Tongue (tissue), 2 donors: Measurements from ENCODE around the gene SGCG. TPM values are rescaled to one million over a fixed set of nuclear protein-coding genes. Genes with fewer than 3 reads are reported as not detected.
"Not testable (repeated sequence)": the region's sequence is repeated elsewhere in the genome, so short reads cannot be mapped to it uniquely, and the experiment has no call there.

Experiments
- DNase-seq: peaks from one replicate; pipeline ENCODE4 v3.0.0-alpha.2; 2015
- total RNA-seq: library from RNA; depleted of rRNA; stranded (reverse); fragments of >200 nt; gene quantifications from one replicate; pipeline ENCODE4 v1.2.3, GENCODE V29; 2014

The SGCG gene
- total RNA-seq, 1 donor from 2014 or later = 157 TPM

DNA sequence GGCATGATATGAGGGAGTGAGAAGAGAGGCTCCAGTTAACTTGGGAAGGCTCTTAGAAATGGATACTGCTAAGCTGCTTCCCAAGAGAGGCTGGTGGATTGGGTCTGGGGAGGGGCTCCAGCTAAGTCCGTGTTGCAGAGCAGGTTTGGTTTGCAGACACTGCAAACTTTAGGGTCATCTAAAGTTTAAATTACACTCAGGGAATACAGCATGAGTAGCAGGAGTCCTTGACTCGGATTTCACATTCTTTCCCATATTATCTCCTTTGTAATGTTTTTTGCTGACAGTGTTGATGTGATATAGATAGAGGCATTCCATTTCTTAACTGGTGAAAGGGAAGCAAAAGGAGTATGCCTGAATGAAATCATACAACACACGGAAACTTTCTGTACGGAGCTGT is 31.9 kb downstream of the SGCG start:
- DNase-seq = peak; percentile 61

DNA sequence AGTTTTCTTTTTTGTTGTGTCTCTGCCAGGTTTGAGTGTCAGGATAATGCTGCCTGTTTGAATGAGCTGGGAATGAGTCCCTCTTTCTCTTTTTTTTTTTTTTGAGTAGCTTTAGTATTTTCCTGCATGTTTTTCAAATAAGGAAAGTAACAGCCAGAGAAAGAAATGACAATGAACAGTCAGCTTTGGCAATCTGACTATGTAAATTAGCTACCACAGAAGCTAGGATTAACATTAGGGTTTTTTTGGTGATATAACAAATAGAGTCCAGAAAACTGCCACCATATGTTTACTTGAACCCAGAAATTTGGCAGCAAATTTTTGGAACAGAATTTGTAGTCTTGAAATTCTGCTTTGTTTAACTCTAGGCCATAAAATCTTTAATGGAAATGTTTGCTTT is 50.5 kb downstream of the SGCG start:
- peak; percentile 13 for DNase-seq

DNA sequence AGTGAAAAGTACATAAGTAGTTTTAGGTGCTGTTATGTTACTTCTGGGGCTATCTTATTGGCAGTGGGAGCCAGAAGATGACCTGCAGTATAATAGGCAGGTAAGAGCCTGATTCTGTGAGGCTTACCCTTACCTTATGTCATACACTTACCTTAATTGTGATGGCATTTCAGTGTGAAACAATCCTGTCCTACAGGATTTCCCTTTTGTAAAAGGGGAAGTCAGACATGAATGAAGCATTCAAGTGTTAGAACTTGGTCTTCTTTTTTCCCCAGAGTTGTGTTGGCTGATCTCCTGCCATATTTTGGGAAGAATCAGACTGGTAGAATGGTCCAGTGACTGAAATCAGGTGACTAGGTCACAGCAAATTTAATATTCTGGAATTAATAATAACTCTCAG is 55.2 kb downstream of the SGCG start:
- no peak for DNase-seq

DNA sequence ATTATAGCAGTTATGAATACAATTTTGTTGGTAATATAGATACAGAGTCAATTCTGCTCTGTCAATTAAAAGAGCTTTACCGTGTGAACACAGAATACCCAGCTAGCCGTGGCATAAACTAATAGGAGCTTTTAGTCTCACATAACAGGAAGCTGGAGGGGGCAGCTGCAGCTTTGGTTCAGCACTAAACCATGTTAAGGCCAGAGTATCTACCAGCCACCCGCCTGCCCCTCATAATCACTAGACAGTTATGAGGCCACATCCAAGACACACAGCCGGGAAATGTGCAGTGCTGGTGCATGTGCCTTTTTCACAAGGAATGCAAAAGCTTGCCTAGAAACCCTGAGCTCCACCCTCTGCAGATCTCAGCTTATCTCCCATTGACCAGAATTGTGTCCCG is 62.3 kb downstream of the SGCG start:
- peak; percentile 9 for DNase-seq

DNA sequence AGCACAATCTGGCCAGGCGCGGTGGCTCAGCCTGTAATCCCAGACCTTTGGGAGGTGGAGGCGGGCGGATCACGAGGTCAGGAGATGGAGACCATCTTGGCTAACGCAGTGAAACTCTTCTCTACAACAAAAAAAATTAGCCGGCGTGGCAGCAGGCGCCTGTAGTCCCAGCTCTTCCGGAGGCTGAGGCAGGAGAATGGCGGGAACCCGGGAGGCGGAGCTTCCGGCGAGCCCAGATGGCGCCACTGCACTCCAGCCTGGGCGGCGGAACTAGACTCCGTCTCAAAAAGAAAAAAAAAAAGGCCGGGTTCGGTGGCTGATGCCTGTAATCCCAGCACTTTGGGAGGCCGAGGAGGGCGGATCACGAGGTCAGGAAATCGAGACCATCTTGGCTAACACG is 67.6 kb downstream of the SGCG start:
- DNase-seq = not testable (repeated sequence)

DNA sequence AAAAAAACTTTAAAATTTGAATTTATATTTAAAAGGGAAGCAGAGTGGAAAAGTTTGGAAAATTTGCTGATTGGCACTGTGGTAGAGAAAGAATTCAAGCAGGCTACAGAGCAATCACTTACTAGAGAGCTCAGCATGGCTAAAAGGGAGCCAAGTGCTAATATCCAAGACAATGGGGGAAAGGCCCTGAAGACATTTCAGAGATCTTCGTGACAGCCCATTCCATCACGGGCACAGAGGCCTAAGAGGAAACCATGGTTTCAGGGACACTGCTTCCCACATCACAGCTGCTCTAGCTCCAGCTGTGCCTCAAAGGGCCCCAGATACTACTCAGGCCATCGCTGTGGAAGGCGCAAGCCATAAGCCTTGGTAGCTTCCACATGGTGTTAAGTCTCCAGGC is 73.7 kb downstream of the SGCG start:
- DNase-seq = no peak

DNA sequence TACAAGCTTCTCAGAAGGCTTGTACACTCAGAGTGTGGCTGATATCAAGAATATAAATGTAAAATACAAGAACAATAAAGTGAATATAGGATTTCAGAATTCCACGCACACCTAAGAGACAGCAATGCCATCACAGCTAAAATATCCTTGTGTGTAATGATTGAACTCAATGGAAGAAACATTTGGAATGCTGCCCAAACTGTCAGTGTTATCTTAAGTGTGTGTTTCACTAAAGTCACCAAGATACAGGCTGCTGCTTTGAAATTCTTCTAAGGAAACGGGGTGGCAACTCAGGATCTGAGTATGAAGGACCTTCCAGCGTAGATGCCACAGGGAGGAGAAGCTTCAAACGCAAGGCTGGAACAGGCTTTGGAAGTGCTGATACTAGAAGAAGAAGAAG is 86.8 kb downstream of the SGCG start:
- no peak for DNase-seq

DNA sequence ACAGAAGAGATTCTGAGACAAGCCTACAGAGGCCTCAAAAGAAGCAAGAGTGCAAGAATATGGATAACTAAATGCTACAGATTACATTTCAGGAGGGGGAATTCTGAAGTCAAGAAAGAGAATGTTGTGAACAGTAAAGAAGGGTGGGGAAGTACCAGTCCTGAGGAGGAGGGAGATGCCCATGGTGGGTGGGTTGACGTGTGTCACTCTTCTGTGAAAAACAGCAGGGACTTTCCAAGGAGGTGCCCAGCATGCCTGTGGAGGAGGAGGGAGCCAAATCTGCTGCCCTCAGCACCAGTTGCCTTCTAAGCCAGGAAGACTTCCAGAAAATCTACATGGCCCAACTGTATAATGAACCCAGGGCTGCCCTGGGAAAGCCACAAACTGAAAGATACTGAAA is 87.7 kb downstream of the SGCG start:
- no peak for DNase-seq

DNA sequence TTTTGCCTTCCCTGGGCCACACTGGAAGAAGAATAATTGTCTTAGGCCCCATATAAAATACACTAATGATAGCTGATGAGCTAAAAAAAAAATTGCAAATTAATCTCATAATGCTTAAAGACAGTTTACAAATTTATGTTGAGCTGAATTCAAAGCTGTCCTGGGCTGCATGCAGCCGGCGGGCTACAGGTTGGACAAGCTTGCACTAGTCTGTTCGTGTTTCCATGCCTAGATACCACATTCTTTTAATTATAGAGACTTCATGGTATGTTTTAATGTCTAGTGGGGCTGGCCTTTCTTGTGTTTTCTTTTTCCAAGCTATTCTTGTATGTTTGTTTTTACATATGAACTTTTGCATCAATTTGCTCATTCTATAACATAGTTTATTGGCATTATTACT is 90.6 kb downstream of the SGCG start:
- DNase-seq = no peak

DNA sequence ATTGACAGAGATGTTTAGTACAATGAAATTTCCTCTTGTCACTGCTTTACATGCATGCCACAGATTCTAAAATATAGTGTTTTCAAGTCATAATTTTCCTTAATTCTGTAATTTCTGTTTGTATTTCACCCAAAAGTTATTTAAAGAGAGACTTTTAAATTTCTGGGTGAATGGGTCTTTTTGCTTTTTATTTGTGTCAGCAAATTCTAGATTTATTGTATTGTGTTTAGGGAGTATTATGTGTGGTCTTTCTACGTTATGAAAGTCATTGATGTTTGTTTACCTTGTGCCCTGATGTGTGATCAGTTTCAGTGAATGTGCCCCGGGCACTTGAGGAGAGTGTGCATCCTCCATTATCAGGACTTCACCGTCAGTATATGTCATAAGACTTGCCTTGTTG is 92.7 kb downstream of the SGCG start:
- no peak for DNase-seq

DNA sequence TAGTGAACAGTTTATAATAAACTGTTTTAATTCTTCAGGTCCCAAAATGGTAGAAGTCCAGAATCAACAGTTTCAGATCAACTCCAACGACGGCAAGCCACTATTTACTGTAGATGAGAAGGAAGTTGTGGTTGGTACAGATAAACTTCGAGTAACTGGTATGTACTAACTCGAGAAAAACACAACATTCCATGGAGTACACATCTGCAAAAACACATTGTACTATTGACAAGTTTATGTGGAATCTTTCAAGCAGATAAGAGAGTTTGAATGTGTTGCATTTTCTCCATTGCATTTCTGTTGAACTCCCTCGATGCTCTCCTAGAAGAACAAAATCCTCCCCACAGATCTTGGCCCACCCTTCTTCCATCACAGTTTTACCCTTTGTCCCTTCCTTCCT is 98.5 kb downstream of the SGCG start:
- DNase-seq = no peak

DNA sequence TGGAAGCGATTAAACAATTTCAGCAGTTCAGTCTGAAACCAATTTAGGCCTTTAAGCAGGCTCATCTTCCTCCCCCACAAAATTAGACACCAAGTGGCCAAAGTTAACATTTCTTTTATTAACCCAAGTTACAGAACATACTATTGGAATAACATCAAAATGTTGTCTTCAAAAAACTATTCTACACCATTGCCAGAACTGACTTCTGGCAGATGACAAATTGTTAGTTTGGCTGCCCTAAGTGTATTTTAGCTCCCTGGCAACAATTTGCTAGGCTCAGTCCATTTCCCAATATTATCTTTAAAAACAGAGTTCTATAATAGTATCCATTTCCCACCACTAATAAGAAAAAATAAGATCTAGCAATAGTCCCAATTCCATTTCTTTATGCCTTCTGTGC is 107.8 kb downstream of the SGCG start:
- DNase-seq = no peak

DNA sequence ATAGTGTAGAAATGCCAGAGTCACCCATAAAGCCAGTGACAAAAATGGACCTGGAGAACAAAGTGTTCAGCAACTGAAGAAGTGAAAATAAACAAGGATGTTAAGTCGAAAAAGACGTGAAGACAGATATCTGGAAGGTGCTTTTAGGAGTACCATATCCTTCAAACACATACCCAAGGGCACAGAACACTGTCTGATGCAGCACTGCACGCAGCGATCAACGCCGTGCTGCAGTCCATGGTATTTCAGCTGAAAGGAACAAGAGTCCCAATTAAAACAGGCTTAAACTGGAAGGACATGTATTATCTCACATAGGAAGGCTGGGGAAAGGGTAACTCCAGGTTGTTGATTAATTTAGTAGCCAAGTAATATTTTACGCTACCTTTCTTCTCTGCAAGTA is 108.2 kb downstream of the SGCG start:
- DNase-seq = no peak

DNA sequence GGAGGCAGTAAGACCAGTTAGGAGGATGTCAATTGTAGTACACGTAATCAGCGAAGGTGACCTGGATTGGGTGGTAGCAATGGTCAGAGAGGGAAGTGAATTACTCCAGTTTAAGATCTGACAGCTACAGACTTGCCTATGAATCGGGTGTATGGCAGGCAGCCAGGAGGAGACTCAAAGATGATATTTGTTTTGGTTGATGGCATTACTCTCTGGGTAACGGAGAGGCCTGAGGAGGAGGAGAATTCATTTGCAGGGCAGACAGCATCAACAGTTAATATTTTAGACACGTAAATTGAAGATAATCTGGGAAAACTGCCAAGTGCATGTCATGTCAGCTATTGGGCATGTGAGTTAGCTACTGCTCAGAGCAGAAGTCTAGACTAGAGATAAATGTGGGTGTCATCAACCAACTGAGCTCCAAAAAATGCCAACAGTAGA is 109.2 kb downstream of the SGCG start:
- peak; percentile 69 for DNase-seq

DNA sequence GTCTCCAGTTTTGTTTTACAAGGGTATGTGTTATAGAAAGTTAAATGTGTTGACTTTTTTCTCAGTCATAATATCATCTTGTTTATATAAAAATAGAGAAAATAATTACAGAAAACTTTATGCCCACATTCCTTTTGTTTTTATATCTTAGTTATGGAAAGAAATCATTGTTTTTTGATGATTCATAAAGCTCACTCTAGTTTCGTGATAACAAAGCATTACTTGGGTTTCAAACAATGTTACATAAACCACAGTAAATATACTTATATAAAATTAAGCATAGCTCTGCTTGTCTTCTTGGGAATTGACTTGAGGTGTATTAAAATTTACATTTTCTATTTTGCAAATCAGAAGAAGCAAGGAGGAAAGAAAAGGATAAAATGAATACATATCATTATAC is 111.8 kb downstream of the SGCG start:
- no peak for DNase-seq

DNA sequence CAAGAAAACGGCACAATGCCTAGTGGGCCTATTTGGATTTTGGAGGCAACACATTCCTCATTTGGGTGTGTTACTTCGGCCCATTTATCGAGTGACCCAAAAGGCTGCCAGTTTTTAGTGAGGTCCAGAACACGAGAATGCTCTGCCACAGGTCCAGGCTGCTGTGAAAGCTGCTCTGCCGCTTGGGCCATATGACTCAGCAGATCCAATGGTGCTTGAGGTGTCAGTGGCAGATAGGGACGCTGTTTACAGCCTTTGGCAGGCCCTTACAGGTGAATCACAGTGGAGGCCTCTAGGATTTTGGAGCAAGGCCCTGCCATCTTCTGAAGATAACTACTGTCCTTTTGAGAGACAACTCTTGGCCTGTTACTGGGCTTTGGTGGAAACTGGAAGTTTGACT is 134.1 kb downstream of the SGCG start:
- DNase-seq = not testable (repeated sequence)

DNA sequence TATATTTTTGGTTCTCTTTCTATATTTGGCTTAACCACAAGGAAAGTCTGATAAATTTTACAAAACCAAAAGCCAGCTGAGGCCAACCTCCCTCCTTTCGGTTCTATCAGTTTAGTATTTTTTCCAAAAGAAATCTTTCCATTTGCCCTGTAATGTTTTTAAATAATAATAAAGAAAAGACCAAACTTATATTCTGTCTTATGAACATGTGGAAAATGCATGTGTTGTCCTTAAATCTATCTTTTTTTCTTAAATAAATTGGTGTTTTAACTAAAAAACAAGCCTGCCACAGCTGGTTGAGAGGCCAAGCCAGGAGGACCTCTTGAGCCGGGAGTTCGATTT is 139.1 kb downstream of the SGCG start:
- no peak for DNase-seq

DNA sequence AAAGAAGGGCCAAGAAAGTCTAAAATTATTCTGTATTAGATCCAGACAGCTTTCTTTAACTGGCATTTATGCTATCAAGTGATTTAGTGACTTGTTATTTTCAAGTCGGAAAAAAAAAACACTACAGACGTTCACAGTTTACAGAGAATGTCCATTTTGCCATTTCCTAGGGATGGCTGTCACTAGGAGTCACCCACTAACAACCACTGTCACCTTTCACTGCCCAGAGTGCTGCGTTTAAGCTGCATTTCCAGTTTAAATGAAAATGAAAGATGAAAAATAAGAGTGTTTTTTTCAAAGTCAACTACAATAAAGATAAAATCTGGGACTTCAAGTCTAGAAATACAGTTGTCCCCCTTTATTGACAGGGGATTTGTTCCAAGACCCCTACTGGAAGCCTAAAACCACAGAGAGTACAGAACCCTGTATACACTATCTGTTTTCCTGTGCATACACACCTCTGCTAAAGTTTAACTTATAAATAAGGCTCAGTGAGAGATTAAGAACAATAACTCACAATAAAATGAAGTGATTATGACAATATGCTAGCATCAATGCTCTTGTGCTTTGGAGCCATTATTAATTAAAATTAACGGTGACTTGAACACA is 140.3 kb downstream of the SGCG start:
- DNase-seq = no peak

DNA sequence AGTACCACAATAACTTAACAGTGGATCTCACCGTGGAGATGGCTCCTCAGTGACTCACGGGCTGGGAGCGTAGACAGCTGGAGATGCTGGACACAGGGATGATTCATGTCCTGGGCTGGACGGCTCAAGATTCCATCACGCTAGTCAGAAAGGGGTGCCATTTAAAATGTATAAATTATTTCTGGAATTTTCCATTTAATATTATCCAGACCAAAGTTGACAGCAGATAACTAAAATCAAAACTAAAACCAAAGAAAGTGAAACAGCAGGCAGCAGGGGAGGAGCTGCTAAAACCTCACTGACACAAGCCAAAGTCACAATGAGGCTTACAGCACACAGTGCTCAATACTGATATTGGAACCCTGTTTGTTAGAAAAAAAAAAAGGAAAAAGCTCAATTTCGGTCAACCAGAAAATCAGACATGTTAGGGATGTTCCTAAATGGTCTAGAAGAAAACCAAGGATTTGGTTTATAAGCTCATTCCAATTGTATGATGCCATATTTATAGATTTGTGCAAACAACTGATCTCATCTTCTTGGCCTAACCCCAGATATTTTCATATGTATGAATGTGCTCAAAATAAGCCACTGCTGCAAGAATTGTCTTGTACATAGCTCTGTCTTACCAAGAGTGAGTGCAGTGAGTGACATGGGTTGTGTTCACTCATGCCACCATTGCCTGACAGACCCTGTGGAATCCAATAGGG is 140.9 kb downstream of the SGCG start:
- peak; percentile 66 for DNase-seq

DNA sequence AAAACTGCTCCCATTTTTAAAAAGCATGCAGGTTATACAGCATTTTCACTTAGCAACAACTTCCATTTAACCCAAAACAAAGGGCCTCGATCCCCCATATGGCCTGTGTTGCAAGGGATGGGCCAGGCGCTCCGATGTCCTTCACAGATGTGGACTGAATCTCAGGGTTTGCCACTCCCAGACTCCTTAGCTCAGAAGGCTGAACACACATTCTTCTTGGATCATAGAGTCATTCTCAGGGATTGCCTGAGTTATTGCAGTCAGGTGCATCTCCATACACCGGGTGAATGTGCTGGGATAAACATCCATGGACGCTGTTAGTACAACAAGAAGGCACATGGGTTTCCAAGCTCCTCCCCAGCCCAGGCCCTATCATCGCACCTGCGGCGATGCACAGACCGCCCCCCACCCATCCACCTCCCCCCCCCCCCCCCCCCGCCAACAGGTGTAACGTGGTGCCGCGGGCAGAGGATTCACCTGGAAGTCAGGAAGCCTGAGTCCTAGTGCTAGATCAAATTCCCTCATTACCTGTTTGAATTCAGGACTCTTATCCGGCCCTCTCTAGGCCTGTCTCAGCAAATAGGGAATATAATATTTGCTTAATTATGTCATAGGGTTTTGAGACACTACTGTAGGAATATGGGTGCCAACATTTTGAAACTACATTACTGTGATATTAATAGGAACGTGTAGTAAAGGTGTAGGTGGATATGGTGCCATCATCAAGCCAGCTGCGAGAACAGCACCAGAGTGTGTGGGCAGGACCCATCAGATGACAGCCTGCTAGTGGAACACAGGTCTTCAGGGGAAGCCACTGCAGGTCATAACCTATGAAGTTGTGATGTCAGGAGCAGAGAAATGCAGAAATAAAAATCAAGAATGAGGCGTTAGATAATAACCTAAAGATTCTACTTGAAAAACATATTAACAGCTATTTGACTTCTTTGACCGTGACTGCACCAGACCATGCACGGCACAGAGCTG is 141.9 kb downstream of the SGCG start:
- no peak for DNase-seq

DNA sequence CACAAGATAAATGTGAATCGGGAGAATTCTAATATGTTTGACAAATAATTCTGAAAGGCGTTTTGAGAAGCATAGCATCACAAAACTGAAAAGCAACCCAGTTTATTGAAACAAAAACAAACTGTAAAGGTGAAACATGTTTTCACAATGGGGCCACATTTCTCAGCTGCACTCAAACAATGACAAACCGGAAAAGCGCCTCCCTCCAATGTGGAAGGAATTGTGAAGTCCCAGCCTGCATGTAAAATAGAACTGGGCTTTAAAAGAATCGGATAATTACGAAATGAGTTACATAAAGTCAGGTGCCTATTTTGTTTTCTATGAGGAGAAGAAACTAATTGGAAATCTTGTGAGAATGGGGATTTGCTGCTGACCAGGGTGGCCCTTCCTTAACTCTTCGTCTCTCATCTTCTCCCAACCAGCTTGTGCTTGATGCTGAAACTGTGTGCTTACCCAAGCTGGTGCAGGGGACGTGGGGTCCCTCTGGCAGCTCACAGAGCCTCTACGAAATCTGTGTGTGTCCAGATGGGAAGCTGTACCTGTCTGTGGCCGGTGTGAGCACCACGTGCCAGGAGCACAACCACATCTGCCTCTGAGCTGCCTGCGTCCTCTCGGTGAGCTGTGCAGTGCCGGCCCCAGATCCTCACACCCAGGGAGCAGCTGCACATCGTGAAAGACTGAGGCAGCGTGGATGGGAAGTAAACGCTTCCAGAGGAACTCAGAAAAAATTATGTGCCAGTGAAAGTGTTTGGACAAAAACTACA is 143.3 kb downstream of the SGCG start:
- peak; percentile 53 for DNase-seq

DNA sequence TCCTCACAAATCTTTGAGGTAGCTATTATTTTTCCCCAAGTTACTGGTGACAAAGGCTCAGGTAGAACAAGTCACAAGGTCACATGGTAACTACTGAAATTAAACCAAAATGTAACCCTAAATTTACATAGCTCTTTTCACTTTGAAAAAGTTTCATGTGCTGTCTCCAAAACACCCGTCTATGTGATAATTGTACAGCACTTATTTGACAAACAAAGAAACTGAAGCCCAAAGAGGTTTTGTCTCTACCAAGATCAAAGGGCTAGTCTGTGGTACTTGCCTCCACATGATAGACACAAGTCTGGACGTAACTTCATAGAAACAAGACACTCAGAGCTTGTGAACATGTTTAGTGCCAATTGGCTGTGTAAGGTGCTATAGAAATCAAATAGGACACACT is 144.4 kb downstream of the SGCG start:
- DNase-seq = peak; percentile 31

DNA sequence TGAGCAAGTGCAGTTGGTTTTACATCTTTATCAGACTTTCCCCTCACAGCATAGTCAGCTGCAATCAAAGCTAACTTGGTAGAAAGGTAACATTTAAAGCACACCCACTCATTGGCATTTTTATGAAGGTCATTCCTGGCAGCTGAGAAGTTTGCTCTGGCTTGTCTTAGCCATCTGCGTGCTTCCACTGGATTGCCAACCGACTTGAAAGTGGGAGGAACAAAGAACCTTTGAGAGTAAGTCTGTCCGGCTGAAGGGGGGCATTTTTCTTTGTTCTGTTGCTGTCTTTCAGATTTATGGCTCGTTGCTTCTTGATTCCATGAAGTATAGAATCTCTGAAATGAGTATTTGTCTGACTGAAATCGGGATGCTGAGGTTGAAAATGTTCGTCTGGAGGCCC is 149.6 kb downstream of the SGCG start:
- no peak for DNase-seq
